Endothelial cell of umbilical vein (primary cell): ENCODE measurements around the gene CCNDBP1. TPM values are rescaled to one million over a fixed set of nuclear protein-coding genes. Genes with fewer than 3 reads are reported as not detected.

ENCODE experiments used
- BruUV-seq: library from RNA; stranded (reverse); fragments of 400-500 nt; replicated peaks from 2 replicates; lab custom pipeline; 2021; lab: Mats Ljungman, UMichigan
- CTCF ChIA-PET: fragments of 300-600, 350-600 bp; sonication (Branson Sonifier 250); formaldehyde crosslinking; loops from one replicate; lab custom pipeline; 2021; ENCODE audit warnings: antibody characterized with exemption, inconsistent platforms; lab: Charles Lee
- POLR2A ChIA-PET: fragments of 300-600, 350-600 bp; sonication (Branson Sonifier 250); formaldehyde crosslinking; loops from one replicate; lab custom pipeline; 2021; ENCODE audit warnings: antibody characterized with exemption, inconsistent platforms; lab: Charles Lee
- DNase-seq: peaks from one replicate; pipeline ENCODE4 v3.0.0-alpha.2; 2011; ENCODE audit warnings: low read depth, low spot score
- FAIRE-seq: peaks from 2 replicates; lab custom pipeline; 2011; peaks lifted over from hg19 to GRCh38; lab: Jason Lieb, UNC
- H2AFZ ChIP-seq: 2 replicates; pipeline ENCODE4 v1.6.0; 2012; ENCODE audit warnings: low read depth, low read length, control low read depth, inconsistent platforms
- H3K27ac ChIP-seq: 2 replicates; pipeline ENCODE4 v1.5.1; 2011; ENCODE audit warnings: low read depth, mild to moderate bottlenecking, control low read depth, low read length, moderate library complexity; ENCODE audit not compliant: insufficient read depth
- H3K27me3 ChIP-seq, 2 experiments: 2 replicates each; pipeline versions ENCODE4 v1.6.0 to v1.6.1; 2011; ENCODE audit warnings: low read length in 2 of 2, mixed read lengths in 1 of 2; ENCODE audit not compliant: control insufficient read depth in 2 of 2, insufficient read depth in 2 of 2
- H3K36me3 ChIP-seq, 2 experiments: 2 replicates in 1 of 2; 3 replicates in 1 of 2; pipeline ENCODE4 v1.5.1; 2011; ENCODE audit warnings: low read length in 2 of 2, mild to moderate bottlenecking in 1 of 2, moderate library complexity in 1 of 2; ENCODE audit not compliant: control insufficient read depth in 2 of 2, insufficient read depth in 2 of 2; ENCODE audit errors: extremely low read depth in 1 of 2
- H3K4me1 ChIP-seq: 3 replicates; pipeline ENCODE4 v1.5.1; 2011; ENCODE audit warnings: mild to moderate bottlenecking, low read length; ENCODE audit not compliant: control insufficient read depth, insufficient read depth; ENCODE audit errors: extremely low read depth
- H3K4me2 ChIP-seq: 2 replicates; pipeline ENCODE4 v1.6.1; 2011; ENCODE audit warnings: low read length, control low read depth, mixed read lengths; ENCODE audit not compliant: insufficient read depth
- H3K4me3 ChIP-seq, 3 experiments: fragments of 200-600 bp in 1 of 3; sonication (generic), shearing (Covaris generic) in 1 of 3; replicated peaks in 1 of 3; 2 replicates each; pipeline ENCODE4 v1.5.1; 2011 to 2016; ENCODE audit warnings: control low read depth in 3 of 3, low read length in 3 of 3, mild to moderate bottlenecking in 2 of 3, inconsistent platforms in 1 of 3, low read depth in 1 of 3, moderate library complexity in 1 of 3; ENCODE audit not compliant: insufficient read depth in 1 of 3
- H3K79me2 ChIP-seq: 2 replicates; pipeline ENCODE4 v1.6.0; 2012; ENCODE audit warnings: low read length, inconsistent platforms; ENCODE audit not compliant: control insufficient read depth, insufficient read depth
- H3K9ac ChIP-seq: replicated peaks from 2 replicates; pipeline ENCODE3; 2011; ENCODE audit warnings: low read length, control low read depth; ENCODE audit not compliant: insufficient read depth; ENCODE audit errors: extremely low read depth
- H3K9me1 ChIP-seq: replicated peaks from 3 replicates; pipeline ENCODE4 v1.6.0; 2011; ENCODE audit warnings: mild to moderate bottlenecking, low read length; ENCODE audit not compliant: control insufficient read depth, insufficient read depth; ENCODE audit errors: extremely low read depth
- H3K9me3 ChIP-seq: replicated peaks from 2 replicates; pipeline ENCODE4 v1.5.1; 2012; ENCODE audit warnings: low read length, inconsistent platforms; ENCODE audit not compliant: control insufficient read depth, insufficient read depth
- H4K20me1 ChIP-seq: replicated peaks from 2 replicates; pipeline ENCODE3; 2011; ENCODE audit warnings: mild to moderate bottlenecking, low read length; ENCODE audit not compliant: control insufficient read depth, insufficient read depth; ENCODE audit errors: extremely low read depth
- EZH2 ChIP-seq: IDR thresholded peaks from 2 replicates; pipeline ENCODE4 v1.6.1; 2012; ENCODE audit warnings: borderline replicate concordance, low read depth, mild to moderate bottlenecking, moderate library complexity, low read length, inconsistent platforms; ENCODE audit not compliant: severe bottlenecking
- FOS ChIP-seq: IDR thresholded peaks from 2 replicates; pipeline ENCODE4 v1.6.1; 2011; ENCODE audit warnings: mild to moderate bottlenecking, low read length, moderate library complexity, borderline replicate concordance; ENCODE audit not compliant: insufficient read depth
- GATA2 ChIP-seq: IDR thresholded peaks from 2 replicates; pipeline ENCODE4 v1.7.0; 2011; ENCODE audit warnings: low read depth, mild to moderate bottlenecking, moderate library complexity, mixed read lengths, low read length; ENCODE audit not compliant: insufficient read length, insufficient read depth
- JUN ChIP-seq: IDR thresholded peaks from 2 replicates; pipeline ENCODE4 v1.6.1; 2011; ENCODE audit warnings: borderline replicate concordance, low read depth; ENCODE audit not compliant: insufficient read length, insufficient read depth
- MYC ChIP-seq: IDR thresholded peaks from one replicate; pipeline ENCODE4 v1.6.1; 2011; ENCODE audit warnings: mild to moderate bottlenecking, low read depth, low read length
- POLR2A ChIP-seq: IDR thresholded peaks from 2 replicates; pipeline ENCODE4 v1.6.1; 2012; ENCODE audit warnings: low read depth, mild to moderate bottlenecking, control low read depth, low read length
- POLR2AphosphoS5 ChIP-seq: IDR thresholded peaks from 2 replicates; pipeline ENCODE4 v1.6.1; 2012; ENCODE audit warnings: low read depth, mild to moderate bottlenecking, control low read depth, low read length, moderate library complexity; ENCODE audit not compliant: insufficient read depth
- dilution Hi-C: fragments of 300-500 bp; cut with MboI; formaldehyde crosslinking; loops from one replicate; pipeline ENCODE4 v1.15.0; 2019; ENCODE audit warnings: low sequenced_read_pairs; ENCODE audit not compliant: extremely low pct_ligation_motif_present
- intact Hi-C: fragments of 100-400 bp; cut with micrococcal nuclease; formaldehyde crosslinking; loops from one replicate; pipeline ENCODE4 v1.10.0; 2022
- polyA plus RNA-seq, 4 experiments: library from polyadenylated mRNA; depleted of rRNA in 3 of 4; stranded (reverse) in 3 of 4; unstranded in 1 of 4; fragments of >200 nt; gene quantifications; 2 replicates each; pipeline versions ENCODE4 v1.2.1 to v1.2.3, GENCODE V29; 2011 to 2012; ENCODE audit warnings: missing spikeins in 1 of 4
- total RNA-seq: library from RNA; stranded (reverse); gene quantifications from 2 replicates; pipeline ENCODE4 v1.2.3, GENCODE V29; 2021
- TF ChIP-seq, protein P1 (sequence below), 2 donors: IDR thresholded peaks; 1 replicate in 1 of 2; 2 replicates in 1 of 2; pipeline ENCODE4 v1.5.1; 2011; ENCODE audit warnings: low read length in 2 of 2, mild to moderate bottlenecking in 2 of 2, moderate library complexity in 2 of 2, control low read depth in 1 of 2, inconsistent platforms in 1 of 2, low read depth in 1 of 2; ENCODE audit not compliant: insufficient read depth in 1 of 2; ENCODE audit errors: extremely low read depth in 1 of 2
- TF ChIP-seq, protein P2 (sequence below): IDR thresholded peaks from 2 replicates; pipeline ENCODE4 v1.6.1; 2011; ENCODE audit not compliant: insufficient read depth, insufficient read length

The CCNDBP1 gene
- total and polyA plus RNA-seq, 2 donors (not counting 3 experiments of a cell fraction or from before 2014, with no cell fraction given) = 39.9 to 54.9 TPM

DNA sequence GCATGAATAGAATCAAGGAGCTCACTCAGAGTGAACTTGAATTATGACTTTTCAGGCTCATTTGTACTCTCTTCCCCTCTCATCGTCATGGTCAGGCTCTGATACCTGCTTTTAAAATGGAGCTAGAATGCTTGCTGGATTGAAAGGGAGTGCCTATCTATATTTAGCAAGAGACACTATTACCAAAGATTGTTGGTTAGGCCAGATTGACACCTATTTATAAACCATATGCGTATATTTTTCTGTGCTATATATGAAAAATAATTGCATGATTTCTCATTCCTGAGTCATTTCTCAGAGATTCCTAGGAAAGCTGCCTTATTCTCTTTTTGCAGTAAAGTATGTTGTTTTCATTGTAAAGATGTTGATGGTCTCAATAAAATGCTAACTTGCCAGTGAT is 9.6 kb downstream of the CCNDBP1 start:
- Histone ChIP-seq H3K27ac (no peak overlapping the region), H3K79me2 (no peaks in the 10 kb centered on the region), H3K9ac (no peak overlapping the region), H3K4me3 (no peak overlapping the region), H2AFZ (no peak overlapping the region), H3K4me1 (peaks cover 11% of the 10 kb centered on the region), H3K9me1 (no peaks in the 10 kb centered on the region), H3K4me2 (no peak overlapping the region), H4K20me1 (no peaks in the 10 kb centered on the region), H3K27me3 (no peaks in the 10 kb centered on the region), H3K9me3 (no peaks in the 10 kb centered on the region), H3K36me3 (peaks cover 7 to 9% of the 10 kb centered on the region in 2 experiments)
- POLR2A ChIA-PET = no interaction called here
- no peak for DNase-seq
- BruUV-seq = no TSS peak
- TF ChIP-seq POLR2A = no peak
- no peak for TF ChIP-seq GATA2
- TF ChIP-seq POLR2AphosphoS5 = no peak
- no peak for TF ChIP-seq EZH2
- TF ChIP-seq FOS = no peak
- TF ChIP-seq MYC = no peak
- TF ChIP-seq, protein P1, sequence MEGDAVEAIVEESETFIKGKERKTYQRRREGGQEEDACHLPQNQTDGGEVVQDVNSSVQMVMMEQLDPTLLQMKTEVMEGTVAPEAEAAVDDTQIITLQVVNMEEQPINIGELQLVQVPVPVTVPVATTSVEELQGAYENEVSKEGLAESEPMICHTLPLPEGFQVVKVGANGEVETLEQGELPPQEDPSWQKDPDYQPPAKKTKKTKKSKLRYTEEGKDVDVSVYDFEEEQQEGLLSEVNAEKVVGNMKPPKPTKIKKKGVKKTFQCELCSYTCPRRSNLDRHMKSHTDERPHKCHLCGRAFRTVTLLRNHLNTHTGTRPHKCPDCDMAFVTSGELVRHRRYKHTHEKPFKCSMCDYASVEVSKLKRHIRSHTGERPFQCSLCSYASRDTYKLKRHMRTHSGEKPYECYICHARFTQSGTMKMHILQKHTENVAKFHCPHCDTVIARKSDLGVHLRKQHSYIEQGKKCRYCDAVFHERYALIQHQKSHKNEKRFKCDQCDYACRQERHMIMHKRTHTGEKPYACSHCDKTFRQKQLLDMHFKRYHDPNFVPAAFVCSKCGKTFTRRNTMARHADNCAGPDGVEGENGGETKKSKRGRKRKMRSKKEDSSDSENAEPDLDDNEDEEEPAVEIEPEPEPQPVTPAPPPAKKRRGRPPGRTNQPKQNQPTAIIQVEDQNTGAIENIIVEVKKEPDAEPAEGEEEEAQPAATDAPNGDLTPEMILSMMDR (IDR thresholded peaks at IDR 0.05; ENCODE audit: extremely low read depth in 1 of 2, insufficient read depth in 1 of 2, low read depth in 1 of 2, low read length in 2 of 2) = no peak
- TF ChIP-seq JUN = no peak
- TF ChIP-seq, protein P2, sequence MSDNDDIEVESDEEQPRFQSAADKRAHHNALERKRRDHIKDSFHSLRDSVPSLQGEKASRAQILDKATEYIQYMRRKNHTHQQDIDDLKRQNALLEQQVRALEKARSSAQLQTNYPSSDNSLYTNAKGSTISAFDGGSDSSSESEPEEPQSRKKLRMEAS = no peak
- dilution Hi-C loops = no loop called here
- FAIRE-seq = no peak
- intact Hi-C loops = no loop called here
- CTCF ChIA-PET = interaction anchor here (1.3 to 4.6 kb wide), 6 partner anchors 8 to 104 kb away, joined by 3 to 46 read pairs (median 8); no protein-coding TSS in a partner anchor
